ENCODE results near the gene EPB41L2. TPM values are rescaled to one million over a fixed set of nuclear protein-coding genes. Genes with fewer than 3 reads are reported as not detected.

EPB41L2 gene
- total RNA-seq, 4 donors from 2014 or later: 46.1 to 258 (median 88.3) TPM

DNA sequence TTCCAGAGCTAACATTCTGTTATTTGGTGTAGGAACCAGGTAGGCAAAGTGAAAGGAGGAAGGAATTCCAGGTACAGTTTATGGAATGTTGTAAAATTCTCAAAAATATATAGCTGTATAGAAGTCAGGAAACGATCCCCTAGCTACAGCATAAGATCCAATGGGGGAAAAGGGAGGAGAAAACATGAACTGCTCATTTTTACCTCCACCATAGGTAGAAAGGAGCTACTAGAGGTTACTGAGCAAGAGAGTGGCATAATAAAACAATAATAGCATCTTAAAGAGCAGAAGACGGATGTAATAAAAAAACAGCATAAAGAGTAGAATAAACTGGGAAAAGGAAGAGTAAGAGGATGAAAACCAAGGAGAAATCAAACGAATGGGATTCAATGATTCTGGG, 26.9 kb downstream of the EPB41L2 start:
- no peaks in the 10 kb centered on the region for H3K36me3 ChIP-seq
- no peaks in the 10 kb centered on the region for H3K27me3 ChIP-seq
- peaks cover 0 to 12% (median 0%) of the 10 kb centered on the region in 4 donors for H3K4me1 ChIP-seq
- no peaks in the 10 kb centered on the region for H3K9me3 ChIP-seq
- no peak for DNase-seq
- no peak overlapping the region for H3K4me3 ChIP-seq
- no peak overlapping the region for H3K27ac ChIP-seq
- TF ChIP-seq, protein P1, sequence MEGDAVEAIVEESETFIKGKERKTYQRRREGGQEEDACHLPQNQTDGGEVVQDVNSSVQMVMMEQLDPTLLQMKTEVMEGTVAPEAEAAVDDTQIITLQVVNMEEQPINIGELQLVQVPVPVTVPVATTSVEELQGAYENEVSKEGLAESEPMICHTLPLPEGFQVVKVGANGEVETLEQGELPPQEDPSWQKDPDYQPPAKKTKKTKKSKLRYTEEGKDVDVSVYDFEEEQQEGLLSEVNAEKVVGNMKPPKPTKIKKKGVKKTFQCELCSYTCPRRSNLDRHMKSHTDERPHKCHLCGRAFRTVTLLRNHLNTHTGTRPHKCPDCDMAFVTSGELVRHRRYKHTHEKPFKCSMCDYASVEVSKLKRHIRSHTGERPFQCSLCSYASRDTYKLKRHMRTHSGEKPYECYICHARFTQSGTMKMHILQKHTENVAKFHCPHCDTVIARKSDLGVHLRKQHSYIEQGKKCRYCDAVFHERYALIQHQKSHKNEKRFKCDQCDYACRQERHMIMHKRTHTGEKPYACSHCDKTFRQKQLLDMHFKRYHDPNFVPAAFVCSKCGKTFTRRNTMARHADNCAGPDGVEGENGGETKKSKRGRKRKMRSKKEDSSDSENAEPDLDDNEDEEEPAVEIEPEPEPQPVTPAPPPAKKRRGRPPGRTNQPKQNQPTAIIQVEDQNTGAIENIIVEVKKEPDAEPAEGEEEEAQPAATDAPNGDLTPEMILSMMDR (IDR thresholded peaks at IDR 0.05): no peak

DNA sequence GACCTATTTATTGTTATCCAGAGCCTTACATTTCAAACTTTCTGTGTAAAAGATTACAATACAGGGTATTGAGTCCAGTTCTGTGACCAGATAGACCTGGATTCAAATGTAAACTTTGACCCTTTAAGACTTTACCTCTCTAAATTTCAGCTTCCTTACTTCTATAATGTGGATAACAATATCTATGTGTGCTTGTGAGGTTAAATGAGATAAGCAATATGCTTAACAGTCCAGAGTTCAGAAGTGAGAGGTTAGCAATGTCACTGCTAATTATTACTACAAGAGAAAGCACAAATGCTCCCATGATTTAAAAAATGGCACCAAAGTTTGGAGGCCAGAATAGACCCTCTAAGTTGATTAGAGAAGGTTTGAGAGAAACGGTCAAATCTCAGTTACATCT, 27.5 kb downstream of the EPB41L2 start:
- no peak overlapping the region for H3K4me3 ChIP-seq
- no peaks in the 10 kb centered on the region for H3K27me3 ChIP-seq
- H3K36me3 ChIP-seq: no peaks in the 10 kb centered on the region
- H3K9me3 ChIP-seq: no peaks in the 10 kb centered on the region
- H3K27ac ChIP-seq: no peak overlapping the region
- H3K4me1 ChIP-seq: peaks cover 0 to 12% (median 0%) of the 10 kb centered on the region in 4 donors
- no peak for DNase-seq
- TF ChIP-seq, protein P1 (IDR thresholded peaks at IDR 0.05): no peak
- TF ChIP-seq POLR2A (IDR thresholded peaks at IDR 0.05): no peak

DNA sequence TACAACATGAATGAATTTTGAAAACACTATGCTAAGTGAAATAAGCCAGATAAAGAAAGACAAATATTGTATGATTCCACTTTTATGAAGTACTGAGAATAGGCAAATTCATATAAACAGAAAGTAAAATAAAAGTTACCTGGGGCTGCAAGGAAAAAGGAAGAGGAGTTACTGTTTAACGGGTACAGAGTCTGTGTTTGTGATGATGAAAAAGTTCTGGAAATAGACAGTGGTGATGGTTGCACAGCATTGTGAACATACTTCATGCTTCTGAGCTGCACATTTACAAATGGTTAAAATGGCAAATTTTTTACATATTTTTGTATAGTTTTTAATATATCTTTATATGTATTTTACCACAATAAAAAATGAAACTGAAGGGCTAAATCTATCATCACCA, 29.4 kb downstream of the EPB41L2 start:
- H3K27ac ChIP-seq: no peak overlapping the region
- DNase-seq: no peak
- no peak for TF ChIP-seq POLR2A (IDR thresholded peaks at IDR 0.05)
- TF ChIP-seq, protein P1 (IDR thresholded peaks at IDR 0.05): no peak

DNA sequence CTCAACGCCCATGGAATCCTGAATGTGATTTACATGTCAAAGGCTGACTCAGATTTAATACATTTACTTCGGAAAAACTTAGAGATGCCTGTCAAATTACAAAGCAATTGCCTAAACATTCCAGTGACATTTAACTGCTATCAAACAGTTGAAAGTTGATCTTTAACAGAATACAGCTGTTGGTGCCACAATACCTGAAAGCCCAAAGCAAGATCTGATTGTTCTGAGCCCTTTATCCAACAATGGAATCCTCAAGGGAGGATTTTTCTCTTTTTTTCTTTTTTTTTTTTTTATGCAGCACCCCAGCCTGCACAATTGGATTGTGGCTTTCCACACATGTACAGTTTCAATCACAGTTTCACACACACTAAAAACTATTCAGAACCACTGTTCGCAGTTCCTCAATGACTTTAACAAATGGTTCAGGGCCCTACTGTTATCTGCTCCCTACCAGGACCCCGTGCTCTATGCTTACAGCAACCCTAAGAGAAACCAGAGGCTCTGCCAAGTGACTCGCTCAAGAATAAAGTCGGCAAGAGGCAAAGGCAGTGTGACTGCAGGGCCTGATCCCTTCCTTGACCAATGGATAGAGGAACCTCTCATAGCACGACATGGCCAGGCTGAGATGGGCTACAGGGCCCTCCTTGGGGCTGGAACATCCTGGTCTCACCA, 33.3 kb downstream of the EPB41L2 start:
- H3K27me3 ChIP-seq: no peaks in the 10 kb centered on the region
- H3K4me3 ChIP-seq: no peak overlapping the region
- no peak for DNase-seq

More for the DNA sequence above, 29.4 kb downstream of the EPB41L2 start:
- H3K4me3 ChIP-seq: no peak overlapping the region
- H3K9me3 ChIP-seq: no peaks in the 10 kb centered on the region
- H3K4me1 ChIP-seq: peaks cover 0 to 6% (median 0%) of the 10 kb centered on the region in 4 donors
- H3K36me3 ChIP-seq: no peaks in the 10 kb centered on the region
- no peaks in the 10 kb centered on the region for H3K27me3 ChIP-seq

DNA sequence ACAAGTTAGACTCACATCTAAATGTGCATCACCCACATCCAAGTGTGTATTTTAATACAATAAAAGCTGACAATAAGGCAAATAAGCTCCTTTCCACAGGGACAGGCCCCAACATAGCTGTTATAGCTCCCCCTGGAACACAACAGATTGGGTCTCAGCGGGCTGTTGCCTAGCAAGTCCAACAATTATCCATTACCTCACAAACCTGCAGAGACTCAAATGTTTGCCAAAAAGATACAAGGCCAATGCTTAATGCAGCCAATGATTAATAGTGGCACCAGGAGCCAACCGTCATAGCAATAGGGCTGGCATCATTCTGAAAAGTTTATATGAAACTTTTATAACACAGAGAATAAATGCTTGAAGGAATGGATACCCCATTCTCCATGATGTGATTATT, 35.7 kb downstream of the EPB41L2 start:
- Histone ChIP-seq H3K27me3 (no peaks in the 10 kb centered on the region), H3K4me1 (no peaks in the 10 kb centered on the region), H3K4me3 (no peak overlapping the region), H3K36me3 (no peaks in the 10 kb centered on the region), H3K27ac (no peak overlapping the region), H3K9me3 (no peaks in the 10 kb centered on the region)
- no peak for DNase-seq
- TF ChIP-seq, protein P1 (IDR thresholded peaks at IDR 0.05): no peak
- TF ChIP-seq POLR2A (IDR thresholded peaks at IDR 0.05): no peak

More for the DNA sequence above, 33.3 kb downstream of the EPB41L2 start:
- Histone ChIP-seq H3K27ac (no peak overlapping the region), H3K36me3 (no peaks in the 10 kb centered on the region), H3K9me3 (no peaks in the 10 kb centered on the region), H3K4me1 (no peaks in the 10 kb centered on the region)
- no peak for TF ChIP-seq POLR2A (IDR thresholded peaks at IDR 0.05)
- TF ChIP-seq, protein P1 (IDR thresholded peaks at IDR 0.05): no peak

All from Peyer's patch (tissue), 4 donors.